GM19043 (cell line): ENCODE data around the gene ARID3C.

Experiments used
- ATAC-seq: cut with Tn5 transposase; IDR thresholded peaks from one replicate; pipeline ENCODE4 v1.9.1; 2021; ENCODE audit warnings: low read depth; ENCODE audit not compliant: unreplicated experiment

Gene ARID3C

DNA sequence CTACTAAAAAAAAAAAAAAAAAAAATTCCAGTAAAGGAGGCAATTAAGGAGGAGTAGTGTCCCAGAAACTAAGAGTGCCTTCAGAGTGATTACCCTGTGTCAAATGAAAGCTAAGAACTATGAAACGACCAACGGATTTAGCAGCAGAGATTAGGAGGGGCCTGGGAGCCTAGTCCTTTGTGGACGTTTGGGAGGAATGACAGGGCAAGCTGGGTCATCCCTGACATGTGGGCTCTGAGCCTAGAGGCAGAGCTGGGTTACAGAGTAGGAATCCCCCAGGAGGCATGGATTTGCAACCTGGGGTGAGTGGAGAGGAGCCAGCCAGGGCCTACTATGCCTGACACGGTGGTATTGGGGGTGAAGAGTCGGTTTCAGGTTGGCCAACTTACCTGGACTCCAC is 4.3 kb upstream of the ARID3C start:
- no peak for ATAC-seq

DNA sequence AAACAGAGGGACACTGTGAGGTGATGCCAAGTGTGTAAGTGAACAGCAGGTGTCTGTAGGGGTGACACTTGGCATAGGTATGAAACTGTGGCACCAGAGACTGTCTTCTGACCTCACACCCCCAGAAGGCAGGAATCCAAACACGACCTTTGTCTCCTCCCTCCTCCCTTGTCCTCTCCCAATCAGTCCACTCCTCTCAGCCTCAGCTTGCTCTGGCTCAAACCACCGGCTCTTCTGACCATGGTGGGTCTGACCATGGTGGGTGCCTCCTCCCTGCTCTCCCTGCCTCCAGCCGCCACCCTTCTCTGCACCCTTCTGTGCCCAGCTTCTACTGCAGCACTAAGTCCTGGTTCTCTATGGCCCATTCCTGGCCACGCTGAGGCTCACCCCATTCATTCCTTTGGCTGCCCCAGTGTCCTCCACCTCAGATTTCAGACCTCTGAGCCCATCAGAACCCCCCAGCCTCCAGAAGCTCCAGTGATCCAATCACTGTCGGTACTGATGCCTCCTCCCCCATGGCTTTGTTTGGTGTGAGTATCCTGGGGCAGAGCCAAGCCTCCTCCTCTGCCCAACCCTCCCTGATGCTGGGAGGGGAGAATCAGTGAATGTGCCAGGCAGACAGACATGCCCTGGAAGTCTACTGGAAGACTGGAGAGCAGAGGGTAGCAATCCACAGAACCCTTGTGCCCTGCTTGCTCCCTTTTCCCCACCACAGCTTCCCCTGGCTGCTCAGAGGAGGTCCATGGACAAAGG is 1.7 kb upstream of the ARID3C start:
- no peak for ATAC-seq

GRCh38 chr9:34629491-34629808 is 584 bp upstream of the ARID3C start:
- no peak for ATAC-seq

DNA sequence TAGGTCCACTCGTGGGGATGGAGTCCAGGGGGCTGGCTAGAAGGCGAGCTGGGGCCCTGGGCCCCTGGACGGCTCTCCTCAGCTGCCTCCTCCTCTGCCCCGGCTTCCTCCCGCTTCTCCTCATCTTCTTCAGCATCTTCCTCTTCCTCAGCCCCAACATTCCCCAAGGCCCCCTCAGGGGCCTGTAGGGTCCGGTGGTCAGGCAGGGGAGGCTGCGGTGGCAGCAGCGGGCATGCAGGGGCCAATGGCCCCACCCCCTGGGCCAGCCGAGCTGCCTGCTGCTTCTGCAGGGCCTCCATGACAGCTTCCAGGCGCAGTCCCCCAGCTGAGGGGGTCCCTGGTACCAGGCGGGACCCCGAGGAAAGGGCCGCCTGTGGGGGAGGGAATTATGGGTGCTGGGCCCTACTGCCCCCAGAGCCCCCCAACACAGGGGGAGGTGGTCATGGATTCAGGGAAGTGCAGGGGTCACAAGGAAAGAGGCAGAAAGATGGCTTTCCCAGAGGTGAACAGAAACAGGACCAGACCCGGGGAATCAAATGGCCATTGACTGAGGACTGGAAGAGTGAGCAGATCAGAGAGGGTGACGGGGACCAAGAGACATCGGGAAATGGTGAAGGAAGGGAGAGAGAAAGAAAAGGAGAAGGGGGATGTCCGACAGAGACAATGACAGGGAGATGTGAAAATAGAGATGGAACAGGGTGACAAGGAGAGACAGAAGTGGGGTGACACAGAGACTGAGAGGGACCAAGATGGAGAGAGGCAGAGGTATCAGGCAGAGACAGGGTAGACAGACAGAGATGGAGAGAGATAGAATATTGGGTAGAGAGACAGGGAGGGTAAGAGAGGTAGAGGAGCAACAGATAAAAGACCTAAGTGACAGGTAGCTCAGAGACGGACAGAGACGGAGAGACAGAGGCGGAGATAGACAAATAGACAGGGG is 880 bp downstream of the ARID3C start:
- ATAC-seq, result no peak

GRCh38 chr9:34625186-34625486 is 3.7 kb downstream of the ARID3C start:
- ATAC-seq, result no peak

GRCh38 chr9:34624475-34625185 is 4.2 kb downstream of the ARID3C start:
- ATAC-seq, result no peak

DNA sequence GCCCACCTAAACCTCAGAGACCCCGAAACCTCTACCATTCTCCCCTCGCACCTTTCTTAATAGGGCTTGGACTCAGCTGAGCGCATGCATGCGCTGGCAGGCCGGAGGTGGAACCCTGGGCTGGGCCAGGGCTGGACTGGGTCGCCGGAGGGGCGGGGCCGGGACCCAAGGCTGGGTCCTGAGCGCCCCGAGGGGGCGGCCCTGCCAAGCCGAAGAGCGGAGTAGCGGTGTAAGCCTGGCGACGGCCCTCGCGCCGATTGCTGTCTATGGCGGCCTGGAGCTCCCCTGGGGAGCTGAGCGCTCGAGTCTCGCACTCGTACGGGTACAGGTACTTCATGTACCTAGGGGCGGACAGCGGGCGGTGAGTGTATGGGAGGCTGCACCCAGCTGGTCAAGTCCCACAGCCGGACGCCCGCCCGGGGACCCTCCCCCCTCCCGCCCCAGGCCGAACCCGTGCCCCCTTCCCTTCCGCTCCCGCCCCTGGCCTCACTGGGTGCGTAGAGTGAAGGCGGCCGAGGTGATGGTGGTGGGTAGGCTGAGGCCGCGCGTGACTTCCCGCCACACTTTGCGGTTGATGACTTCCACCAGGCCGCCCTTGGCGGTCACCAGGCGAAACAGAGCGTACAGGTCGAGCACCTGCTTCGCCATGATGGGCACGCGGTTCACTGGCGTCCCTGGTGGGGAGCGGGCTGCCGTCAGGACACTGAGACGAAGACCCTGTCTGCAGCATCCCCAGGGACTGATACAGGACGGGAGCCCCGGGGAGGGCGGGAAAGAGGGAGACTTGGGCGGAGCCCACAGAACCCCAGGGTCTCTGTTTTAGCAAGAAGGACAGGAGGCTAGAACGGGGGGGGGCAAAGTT is 5.3 kb downstream of the ARID3C start:
- ATAC-seq, result no peak

GRCh38 chr9:34620061-34620994 is 8.5 kb downstream of the ARID3C start, which contains the start of gene DCTN3:
Gene DCTN3, minus strand, starts transcription at chr9:34620495. Its CDS starts 31 bp downstream, at chr9:34620464.
- ATAC-seq, result peak; percentile 99

DNA sequence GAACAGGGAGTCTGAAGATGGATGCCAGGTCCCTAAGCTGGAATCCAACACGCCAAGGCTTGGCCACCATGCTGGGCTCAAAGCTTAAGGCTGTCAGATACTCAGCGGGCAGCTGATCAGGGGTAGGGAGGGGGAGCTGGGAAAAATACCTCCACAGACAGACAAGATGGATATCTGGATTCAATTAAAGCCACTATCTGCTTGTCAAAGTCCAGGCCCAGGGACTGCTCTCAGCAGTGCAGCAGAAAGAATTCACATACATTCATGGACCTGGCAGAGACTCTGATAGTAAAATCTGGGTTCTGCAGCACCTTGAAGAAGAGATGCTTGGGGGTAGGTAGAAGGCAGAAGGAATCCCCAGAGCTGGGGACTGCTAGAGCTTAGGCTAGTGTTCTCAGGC is 13.7 kb downstream of the ARID3C start:
- no peak for ATAC-seq

- ATAC-seq, result no peak
These were observed 16.0 kb downstream of the ARID3C start for GRCh38 chr9:34612788-34613390.

- ATAC-seq, result peak; percentile 80
These were observed 16.8 kb downstream of the ARID3C start, which contains the start of gene RPP25L for GRCh38 chr9:34611811-34612787. Gene RPP25L, minus strand, starts transcription at chr9:34612097. Its CDS starts 801 bp downstream, at chr9:34611296.

DNA sequence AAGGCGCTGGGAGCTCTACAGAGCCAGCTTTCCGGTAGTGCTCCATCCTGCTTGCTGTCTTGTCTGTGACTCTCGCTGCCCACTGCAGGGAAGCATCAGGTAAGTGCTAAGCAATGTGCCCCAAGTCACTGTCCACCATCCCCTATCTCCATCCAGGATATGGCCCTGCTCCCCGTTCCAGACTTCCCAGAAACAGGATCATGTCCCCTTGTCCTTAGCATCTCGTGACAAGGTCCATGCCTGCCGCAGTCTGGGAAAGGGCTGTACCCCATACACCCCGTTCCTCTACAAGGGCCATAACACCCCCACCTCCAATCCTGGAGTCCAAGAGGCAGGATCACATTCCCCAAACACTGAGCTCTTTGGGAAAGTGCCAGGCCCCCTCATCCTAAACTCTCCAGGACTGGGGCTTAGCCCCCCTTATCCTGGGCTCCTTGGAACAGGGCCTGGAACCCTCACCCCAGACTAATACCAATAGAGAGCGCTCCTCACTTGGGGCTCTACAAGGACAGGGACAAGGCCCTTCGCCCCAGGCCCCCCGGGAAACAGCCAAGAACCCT is 17.5 kb downstream of the ARID3C start:
- ATAC-seq, result no peak

DNA sequence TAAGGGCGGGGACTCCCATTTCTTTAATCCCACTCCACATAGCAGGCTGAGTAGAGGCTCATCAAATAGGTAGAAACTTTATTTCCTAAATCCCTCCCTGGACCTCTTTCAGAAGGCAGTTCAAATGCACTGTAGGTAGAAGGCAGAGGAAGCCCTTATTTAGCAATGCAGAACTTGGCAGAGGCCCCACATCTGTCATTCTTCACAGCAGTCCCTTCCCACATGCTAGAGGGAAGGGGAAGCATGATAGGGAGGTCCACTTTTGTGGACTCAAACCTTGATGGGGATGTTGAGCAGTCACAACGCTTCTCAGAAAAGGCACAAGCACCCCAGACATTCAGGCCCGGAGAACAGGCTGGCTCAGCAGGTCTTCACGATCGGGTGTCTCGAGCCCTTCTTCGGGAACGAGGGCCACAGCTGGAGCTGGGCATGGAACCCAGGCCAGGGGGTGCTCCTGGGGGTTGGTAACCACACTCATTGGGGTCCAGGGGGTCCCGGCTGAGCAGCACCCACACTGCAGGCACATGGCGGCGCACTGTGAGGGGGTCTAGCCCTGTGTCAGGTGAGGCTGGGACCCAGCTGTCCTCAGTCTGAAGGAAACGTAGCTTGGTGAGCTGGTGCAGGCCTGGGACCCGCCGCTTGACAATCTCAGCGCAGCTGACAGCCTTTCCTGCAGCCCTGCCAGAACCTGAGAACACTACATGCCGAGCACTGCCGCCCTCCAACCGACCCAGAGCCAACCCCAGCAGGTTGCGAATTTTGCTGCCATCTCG is 18.2 kb downstream of the ARID3C start:
- no peak for ATAC-seq

- no peak for ATAC-seq
These were observed 21.5 kb downstream of the ARID3C start for GRCh38 chr9:34607331-34607730.

DNA sequence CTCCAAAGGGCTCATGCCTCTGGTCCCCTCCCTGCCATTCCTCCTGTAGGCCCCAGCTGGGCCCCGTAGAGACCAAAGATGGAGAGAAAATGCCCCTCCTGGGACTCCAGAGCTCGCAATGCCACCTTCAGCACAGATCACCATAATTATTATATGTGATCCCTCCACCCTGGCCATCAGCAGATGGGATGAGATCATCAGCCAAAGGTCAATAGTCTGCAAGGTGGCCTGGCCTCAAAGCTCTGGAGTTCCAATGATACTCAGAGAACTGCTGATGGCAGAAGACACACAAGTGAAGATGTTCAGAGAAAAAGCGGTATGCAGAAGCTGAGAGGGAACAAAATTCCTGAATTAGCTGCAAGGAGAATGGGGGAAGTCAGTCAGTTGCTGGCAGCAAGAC is 22.0 kb downstream of the ARID3C start:
- ATAC-seq, result no peak

- no peak for ATAC-seq
These were observed 22.7 kb downstream of the ARID3C start for GRCh38 chr9:34606190-34606589.
